NCI-H1930 (cell line): Measurements from ENCODE around the gene UNC5A.

Experiments used
- DNase-seq, 2 experiments: peaks; one replicate each; lab custom pipeline; 2025; lab: John Stamatoyannopoulos, UW

UNC5A gene

DNA sequence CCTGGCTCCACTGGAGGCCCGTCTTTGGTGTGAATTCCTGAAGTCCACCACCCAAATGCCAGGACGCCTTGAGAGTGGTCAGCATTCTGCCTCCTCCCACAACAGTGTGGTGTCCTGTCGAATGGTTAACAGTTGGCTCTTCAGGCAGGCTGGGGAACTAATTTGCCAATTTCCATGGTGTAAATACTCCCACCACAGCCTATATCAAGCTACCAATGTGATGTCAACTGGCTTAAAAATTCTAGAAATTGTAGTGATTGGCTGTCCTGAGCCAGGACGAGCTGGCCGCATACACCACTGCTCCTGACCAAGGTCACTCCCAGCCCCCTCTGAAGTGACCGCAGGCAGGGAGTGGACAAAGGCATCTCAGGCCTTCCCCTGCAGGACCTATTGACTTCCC is 11.1 kb downstream of the UNC5A start:
- no peak for DNase-seq

DNA sequence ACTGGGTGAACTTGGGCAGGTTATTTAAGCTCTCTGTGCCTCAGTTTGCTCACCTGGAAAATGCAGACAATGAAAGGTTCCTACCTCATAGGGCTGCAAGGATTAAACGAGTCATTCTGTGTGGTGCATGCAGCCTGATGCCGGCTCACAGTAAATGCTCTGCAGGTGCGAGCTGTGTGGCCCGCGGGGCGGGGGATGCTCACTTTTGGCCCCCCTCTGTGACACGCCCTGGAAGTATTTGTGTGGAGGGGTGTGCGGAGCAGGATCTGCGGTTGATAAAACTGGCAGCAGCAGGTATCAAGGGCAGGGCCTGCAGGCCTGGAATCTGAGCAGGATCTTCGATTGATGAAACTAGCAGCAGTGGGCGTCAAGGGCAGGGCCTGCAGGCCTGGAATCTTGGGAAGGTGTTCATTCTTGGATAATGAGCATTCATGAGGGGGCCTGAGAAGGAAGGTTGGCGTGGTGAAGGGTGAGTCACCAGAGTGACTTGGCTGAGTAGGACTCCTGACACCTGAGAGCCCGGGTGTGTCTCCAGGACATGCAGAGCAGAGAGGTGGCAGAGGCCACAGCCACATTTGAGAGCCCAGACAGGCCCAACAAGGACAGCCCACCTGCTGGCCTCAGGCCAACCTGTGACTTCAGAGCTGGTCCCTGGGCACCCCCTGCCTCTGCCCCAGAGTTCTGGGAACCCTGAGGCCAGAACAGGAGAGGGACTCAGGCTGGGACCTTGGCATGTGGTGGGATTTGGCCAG is 11.9 kb downstream of the UNC5A start:
- DNase-seq, result no peak

DNA sequence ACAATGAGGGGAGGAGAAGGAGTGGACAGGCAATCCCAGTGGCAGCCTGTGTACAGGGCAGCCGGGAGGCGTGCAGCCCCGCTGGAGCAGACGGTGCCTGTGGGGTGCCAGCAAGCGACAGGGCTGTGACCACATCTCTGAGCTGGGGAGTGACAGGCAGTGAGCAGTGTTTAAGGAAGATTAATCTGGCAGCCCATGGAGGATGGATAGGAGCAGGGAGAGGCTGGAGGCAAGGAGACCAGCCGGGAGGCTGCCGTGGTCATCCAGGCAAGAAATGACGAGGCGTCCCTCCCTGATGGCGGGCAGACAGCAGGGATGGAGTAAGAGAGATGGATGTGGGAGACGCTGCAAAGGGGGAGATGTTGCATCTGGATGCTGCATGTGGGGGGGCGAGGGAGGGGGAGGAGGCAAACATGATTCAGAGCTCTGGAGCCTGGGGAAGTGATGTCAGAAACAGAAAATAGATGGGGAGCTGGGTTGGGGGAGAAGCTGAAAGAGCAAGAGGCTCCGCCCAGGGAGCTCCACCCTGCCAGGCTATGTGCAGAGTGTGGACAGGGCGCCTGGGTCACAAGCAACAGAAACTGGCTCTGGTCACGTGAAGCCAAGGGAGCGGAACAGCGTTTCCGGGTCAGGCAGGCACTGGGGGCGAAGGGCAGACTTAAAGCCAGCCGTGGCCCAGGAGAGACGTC is 12.6 kb downstream of the UNC5A start:
- DNase-seq, result no peak

DNA sequence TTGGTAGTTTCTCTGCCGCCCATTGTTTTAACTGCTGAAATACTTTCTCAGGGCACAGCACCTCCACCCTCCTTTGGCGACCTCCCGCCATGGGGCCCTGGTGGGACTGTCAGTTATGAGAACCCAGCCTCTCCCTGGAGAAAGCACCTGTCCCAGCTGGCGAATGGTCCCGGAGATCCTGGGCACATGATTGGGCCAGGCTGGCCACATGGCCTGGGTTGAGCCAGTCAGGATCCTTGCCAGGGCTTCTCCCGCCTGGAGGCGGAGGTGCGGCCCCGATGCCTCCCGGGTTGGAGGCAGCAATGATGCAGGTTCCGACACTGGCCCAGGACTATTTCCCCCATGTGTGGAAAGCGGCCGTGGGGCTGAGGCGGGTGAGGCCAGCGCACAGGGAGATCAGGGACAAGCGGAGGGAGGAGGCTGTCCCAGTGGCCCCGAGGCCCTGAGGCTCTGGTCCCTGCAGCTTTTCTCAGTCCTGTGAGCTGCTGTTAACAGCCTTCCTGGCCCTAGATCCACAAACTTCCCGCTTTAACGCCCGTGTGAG is 13.6 kb downstream of the UNC5A start:
- DNase-seq, result no peak

DNA sequence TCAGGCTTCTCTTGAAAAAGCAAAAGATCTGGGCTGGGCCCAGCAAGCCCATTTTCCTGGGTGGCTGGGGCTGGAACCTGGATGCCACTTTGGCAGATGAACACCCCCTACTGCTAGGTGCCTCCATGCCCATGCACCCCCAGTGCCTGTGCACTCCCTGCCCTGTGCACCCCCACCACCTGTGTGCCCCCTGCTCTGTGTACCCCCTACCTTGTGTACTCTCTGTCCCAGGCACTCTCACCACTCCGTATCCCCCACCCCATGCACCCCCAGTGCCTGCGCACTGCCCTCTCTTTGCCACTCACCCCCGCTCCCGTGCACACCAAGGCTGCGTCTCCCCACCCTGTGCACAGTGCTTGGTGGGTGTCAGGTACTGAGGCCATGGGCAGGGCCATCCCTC is 14.2 kb downstream of the UNC5A start:
- DNase-seq, result no peak

DNA sequence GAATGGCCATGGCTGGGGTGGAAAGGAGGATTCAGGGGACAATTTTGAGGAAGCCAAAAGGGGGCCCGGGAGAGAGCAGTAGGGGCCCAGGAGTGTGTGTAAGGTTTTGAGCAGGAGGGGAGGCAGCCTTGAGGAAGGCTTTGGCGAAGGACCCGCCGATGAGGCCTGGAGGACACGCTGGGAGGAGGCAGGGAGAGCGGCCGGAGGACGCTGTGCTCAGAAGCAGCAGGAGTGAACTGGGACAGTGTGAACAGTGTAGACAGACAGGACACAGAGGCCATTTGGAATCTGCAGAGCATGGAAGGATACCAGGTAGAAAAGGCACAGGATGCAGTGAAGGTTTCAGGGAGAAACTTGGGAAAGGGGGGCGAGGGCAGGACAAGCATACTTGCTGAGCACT is 14.9 kb downstream of the UNC5A start:
- no peak for DNase-seq

DNA sequence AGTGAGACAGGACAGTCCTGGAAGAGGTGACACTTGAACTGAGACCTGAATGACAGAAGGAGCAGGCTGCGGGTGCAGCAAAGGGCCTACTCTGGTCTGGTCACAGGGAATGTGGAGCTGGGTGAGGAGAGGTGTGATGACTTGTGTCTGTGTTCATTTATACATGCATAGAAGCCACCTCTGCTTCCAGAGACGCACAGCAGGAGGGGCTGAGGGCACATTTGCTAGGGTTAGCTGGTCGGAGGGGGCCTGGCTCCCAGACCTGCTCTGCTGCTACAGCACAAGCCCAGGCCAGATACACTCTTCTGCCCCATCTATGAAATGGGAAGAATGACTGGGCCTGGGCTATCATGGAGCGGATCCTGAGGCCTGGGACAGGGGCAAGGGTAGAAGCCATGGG is 15.6 kb downstream of the UNC5A start:
- DNase-seq, result no peak

DNA sequence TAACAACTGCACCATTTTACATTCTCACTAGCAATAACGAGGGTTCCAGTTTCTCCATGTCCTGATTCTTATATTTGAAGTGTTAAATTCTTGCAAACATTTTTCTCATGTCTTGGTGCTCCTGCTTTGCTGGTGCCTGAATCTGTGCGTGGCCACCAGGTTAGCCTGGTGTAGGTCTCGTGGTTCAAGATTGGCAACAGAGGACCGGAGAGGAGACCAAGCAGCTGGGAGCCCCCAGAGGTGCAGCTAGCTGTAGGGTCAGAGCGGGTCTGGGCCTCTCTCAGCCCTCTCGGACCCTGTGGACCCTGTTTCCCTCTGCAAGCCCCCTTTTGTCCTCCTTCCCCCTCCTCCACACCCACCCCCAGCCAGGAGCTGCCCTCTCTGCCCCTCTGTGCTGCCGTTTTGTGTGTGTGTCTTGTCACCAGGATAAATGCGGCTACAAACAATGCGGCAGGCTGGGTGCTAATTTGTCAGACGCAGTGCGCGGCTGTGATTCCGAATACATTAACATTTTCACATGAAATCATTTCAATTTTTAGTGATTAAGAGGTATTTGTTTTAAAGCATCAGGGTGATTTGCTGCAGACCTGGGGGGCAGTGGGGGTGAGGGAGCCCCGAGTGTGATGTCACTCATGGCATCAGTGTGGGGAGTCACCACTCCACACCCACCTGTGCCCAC is 17.5 kb downstream of the UNC5A start:
- DNase-seq, result no peak

DNA sequence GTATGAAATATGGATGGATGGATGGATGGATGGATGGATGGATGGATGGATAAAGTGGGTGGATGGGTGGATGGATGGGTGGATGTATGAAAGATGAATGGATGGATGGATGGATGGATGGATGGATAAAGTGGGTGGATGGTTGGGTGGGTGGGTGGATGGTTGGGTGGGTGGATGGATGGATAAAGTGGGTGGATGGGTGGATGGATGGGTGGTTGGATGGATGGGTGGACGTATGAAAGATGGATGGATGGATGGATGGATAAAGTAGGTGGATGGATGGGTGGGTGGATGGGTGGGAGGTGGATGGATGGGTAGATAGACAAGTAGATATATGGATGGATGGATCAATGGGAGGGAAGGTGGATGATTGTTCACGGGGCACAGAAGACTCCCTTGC is 19.0 kb downstream of the UNC5A start:
- no peak for DNase-seq

DNA sequence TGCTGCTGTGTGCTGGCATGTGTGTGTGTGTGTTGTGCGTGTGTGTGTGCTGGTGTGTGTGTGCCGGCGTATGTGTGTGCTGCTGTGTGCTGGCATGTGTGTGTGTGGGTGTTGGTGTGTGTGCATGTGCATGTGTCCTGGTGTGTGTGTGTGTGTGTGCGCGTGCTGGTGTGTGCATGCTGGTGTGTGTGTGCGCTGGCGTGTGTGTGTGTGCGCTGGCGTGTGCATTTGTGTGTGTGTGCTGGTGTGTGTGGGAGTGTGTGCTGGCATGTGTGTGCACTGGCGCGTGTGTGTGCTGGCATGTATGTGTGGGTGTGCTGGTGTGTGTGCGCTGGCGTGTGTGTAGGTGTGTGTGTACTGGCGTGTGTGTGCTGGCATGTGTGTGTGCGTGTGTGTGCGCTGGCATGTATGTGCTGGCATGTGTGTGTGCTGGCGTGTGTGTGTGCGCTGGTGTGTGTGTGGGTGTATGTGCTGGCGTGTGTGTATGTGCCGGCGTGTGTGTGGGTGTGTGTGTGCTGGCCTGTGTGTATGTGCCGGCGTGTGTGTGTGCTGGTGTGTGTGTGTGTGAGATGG is 20.1 kb downstream of the UNC5A start:
- no peak for DNase-seq

DNA sequence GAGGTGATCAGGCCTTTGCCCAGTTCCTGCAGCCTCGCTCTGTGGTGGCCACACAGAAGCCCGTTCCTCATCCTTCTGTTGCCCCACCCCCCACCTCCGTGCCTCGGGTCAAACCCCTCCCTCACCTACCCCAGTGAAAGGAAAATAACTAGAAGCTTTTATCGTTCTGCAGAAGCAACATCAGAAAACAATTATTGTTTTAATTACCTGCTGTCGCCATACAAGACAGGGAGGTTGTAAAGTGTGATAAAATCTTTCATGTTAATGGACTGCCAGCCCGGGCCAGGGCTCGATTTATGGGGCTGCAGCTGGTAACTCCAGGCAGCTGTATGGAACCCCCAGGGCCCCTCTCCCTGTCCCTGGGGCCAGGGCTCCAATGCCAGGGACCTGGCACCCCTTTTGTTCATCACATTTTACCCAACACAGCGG is 20.6 kb downstream of the UNC5A start:
- DNase-seq, result no peak

DNA sequence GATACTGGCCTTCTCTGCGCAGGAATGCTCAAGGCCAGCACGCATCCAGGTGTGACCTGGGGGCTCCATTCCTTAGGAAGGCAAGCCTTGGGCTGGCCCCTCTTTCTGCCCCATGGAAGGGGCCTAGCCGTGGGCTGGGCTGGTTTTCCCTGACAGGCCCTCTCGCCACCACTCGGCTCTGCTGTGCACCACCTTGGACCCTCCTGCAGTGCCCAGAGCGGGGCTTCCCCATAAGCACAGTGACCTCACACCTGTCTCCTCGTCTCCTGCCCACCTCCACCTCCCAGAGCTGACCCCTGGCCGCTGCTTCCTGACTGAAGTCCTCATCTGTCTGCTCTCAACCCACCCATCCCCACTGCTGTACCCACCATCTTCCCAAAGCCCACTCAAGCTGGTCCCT is 21.1 kb downstream of the UNC5A start:
- no peak for DNase-seq

DNA sequence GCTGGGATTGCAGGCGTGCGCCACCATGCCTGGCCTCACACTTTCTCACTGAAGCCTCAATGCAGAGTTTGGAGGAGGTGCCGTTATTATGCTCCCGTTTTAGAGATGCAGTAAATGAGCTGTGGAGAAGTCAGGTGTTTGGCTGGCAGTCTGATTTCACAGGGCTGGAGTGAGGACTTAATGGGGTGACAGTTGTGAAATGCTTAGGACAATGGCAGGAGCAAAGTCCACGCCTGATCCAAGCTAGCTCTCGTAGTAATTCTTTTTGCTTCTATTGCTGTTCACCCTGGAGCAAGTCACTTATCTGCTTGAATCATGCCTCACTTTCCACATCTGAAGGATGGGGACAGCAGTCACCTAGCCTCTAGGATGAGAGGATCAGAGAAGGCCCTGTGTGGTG is 21.8 kb downstream of the UNC5A start:
- no peak for DNase-seq

DNA sequence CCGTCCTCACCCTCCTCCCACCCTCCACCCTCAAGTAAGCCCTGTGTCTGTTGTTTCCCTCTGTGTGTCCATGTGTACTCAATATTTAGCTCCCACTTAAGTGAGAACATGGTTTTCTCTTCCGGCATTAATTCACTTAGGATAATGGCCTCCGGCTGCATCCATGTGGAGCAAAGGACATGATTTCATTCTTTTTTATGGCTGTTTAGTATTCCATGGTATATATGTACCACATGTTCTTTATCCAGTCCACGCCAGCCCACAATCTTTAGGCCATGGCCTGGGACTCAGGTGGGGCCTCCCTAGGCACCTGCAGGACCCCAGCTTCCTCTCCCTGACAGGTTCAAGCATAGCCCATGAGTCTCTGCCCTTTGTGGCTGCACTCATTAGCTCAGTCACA is 22.9 kb downstream of the UNC5A start:
- no peak for DNase-seq

DNA sequence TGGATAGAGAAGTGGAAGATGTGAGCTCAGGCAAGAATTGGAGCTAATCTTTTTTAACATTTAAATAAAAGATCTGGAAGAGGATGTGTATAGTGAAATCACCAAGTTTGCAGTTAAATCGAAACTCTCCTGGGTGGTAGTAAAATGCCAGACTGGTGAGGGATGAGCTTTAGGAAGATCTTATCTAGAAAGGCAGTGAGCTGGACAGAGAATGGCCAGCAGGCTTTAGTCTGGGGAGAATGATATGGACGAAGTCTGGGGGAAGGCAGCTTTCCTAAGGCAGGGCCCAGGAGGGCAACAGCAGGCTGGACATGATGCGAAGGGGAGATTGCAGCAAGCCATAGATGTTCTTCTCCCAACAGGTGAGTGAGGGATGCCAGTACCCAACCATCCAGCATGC is 25.6 kb downstream of the UNC5A start:
- no peak for DNase-seq

DNA sequence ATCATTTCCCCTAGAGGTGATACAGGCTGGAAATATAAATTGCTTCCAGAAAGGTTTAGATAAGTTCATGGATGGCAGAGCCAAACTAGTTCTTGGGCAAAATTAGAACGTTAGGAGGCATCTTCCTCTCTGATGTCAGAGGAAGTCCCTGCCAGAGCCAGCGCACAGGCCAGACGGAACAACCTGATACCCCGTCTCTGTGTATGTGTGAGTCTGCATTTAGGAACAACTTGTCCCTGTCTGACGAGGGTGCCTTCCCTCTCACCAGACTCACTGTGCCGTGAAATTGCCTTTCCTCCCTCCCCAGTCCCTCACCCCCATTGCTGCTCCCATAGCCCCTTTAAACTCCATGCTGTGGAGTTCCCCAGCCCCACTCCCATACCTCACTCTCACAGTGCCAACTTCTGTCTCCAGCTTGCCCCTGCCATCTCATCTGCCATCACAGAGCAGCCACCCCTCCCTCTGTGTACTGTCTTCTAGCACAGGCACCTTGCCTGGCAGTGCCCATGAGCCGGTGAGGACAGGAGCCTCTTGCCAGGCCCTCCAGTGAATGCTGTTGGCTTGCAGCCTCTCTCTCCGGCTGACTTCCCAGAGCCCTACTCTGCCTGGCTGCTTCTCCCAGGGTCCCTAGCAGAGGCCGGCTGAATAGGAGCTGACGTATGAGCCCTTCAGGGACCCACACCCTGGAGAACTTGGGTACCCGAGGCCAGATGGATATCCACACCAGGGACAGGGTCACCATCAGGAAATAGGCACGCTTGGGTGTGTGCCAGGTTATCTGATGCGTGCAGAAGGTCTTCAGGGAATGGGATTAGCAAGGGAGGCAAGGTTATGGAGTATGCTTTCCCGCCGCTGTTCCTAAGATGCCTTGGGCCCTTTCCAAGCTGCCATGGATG is 26.7 kb downstream of the UNC5A start:
- DNase-seq, result no peak

DNA sequence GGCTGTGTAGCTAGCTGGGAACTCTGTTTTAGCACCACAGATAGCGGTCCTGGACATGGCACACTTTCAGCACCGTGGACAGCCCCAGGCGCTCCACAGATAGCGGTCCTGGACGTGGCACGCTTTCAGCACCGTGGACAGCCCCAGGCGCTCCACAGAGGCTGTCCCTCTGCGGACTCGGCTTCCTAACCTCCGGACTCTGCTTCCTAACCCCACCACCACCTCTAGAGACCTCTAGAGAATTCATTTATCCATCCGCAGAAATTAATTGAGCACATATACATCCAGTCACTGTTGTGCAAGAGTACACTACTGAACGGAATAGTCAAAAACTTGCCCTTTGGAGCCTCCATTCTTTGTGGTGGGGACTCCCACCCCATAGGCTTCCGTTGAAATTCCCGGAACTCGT is 27.4 kb downstream of the UNC5A start:
- no peak for DNase-seq

DNA sequence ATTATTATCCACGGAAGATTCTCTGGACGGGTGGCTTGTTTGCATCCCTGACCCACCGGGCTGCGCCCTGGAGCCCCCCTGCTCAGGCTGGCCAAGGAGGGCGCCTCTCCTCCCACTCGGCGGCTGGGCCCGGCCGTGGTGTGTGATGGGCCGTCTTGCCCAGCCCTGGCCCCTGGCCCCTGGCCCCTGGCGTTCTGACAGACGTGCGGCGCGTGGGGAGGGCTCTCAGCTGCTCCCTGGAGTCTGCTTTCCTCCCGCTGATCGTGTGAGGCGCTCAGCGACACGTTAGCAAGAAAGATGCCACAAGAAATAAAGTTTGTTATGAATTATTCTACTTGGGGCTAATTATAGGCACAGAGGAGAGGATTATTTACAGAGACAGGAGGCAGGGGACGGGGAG is 33.3 kb downstream of the UNC5A start:
- no peak for DNase-seq

DNA sequence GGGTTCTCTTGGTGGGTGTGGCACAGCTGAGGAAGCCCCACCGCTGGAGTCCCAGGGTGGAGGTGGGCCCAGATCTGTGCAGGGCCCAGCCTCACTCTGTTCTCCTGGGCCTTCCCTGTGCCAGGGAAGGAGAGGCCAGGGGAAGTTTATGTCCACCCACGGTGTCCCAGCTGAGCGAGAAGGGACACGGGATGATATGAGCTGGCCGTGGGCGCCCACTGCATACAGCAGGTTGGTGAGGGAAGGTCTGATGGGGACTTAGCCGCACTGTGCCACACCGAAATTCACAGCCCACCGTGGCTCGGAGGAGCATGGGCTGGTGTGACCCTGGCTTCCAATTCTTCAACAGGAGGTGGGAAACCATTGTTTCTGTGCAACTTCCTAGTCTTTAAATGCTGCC is 33.9 kb downstream of the UNC5A start:
- DNase-seq, result no peak

DNA sequence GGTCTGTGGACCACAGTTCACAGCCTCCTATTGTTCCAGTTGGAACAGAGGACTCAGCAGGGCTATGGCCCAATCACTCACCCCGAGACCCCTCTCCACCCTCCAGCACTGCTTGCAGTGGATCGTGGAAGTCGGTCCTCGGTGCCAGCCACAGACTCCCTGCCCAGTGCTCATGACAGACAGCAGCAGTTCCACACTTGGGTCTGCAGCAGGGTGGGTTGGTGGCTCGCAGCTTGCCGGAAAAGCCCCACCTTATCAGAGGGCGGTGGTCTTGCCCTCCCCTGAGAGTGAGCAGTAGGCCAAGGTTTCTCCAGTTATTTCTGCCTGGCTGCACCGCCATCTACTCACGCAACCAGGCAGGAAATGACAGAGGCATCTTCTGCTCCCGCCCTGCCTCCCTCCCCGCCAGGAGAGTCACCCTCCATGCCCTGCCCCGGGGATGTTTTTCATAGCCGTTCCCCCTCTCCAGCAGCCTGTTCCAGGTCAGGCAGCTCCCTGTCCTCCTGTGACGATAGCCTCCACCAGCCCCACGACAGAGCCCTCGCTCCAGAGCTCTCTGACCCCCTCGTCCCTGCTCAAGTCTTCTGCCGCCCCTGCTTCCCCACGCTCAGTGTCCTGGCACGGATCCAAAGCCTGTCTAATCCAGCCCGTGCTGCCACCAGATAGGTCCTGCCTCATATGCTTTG is 34.5 kb downstream of the UNC5A start:
- DNase-seq, result no peak

DNA sequence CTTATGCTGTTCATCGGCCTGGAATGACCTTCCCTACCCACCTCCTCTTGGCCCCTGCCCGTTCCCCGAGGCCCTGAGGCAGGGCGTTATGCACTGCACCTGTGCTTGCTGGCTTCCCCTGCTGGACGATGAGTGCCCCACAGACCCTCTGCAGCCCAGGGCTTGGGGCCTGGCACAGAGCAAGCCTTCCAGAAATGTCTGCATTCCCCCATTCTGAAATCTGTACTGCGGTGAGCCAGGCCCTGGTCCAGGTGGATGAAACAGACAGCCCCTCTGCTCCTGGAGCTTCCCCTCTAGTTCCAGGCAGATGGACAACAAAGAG is 35.0 kb downstream of the UNC5A start:
- DNase-seq, result no peak
